Measurements from ENCODE around the gene B4GALNT2.

- TF ChIP-seq, protein P1, sequence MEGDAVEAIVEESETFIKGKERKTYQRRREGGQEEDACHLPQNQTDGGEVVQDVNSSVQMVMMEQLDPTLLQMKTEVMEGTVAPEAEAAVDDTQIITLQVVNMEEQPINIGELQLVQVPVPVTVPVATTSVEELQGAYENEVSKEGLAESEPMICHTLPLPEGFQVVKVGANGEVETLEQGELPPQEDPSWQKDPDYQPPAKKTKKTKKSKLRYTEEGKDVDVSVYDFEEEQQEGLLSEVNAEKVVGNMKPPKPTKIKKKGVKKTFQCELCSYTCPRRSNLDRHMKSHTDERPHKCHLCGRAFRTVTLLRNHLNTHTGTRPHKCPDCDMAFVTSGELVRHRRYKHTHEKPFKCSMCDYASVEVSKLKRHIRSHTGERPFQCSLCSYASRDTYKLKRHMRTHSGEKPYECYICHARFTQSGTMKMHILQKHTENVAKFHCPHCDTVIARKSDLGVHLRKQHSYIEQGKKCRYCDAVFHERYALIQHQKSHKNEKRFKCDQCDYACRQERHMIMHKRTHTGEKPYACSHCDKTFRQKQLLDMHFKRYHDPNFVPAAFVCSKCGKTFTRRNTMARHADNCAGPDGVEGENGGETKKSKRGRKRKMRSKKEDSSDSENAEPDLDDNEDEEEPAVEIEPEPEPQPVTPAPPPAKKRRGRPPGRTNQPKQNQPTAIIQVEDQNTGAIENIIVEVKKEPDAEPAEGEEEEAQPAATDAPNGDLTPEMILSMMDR (IDR thresholded peaks at IDR 0.05; ENCODE audit: low read length) = no peak
- no peak for TF ChIP-seq EZH2 (optimal IDR thresholded peaks at IDR 0.05; ENCODE audit: low read depth, low read length)
These were observed 10.0 kb upstream of the B4GALNT2 start for GRCh38 chr17:49122566-49122965.

Data from MM.1S (cell line).